ENCODE measurements around the gene FILIP1.

DNA sequence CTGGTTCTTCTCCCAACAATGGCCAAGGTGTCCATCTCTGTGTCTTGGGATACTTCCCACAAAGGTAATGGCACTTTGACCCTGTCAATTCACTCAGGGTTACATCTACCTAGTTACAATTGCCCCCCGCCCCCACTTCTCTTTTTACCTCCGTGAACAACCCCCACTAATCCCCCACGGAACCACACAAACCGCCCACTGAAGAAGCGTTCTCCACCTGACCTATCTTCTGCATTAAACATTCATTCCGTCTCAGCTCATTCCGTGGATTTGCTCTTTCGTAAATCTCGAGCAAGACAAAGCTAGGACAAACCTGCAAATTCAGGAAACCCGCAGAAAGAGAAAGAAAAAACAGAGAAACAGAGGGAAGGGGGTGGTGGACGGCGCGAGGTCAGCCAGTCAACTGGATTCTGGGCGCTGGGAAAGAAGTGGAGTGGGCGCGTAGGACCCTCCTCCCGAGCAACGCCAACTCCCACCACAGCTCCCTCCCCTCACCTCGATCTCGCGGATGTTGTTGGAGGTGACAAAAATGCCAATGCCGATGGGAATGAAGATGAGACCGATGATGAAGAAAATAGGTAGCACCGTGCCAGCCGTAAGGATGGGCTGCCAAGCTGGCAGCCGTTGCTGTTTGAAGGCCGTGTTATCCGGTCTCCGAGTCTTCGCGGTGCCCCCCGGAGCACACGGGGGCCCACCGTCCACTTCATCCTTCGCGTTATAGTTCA is 209.5 kb downstream of the FILIP1 start:
- TF ChIP-seq, protein P1, sequence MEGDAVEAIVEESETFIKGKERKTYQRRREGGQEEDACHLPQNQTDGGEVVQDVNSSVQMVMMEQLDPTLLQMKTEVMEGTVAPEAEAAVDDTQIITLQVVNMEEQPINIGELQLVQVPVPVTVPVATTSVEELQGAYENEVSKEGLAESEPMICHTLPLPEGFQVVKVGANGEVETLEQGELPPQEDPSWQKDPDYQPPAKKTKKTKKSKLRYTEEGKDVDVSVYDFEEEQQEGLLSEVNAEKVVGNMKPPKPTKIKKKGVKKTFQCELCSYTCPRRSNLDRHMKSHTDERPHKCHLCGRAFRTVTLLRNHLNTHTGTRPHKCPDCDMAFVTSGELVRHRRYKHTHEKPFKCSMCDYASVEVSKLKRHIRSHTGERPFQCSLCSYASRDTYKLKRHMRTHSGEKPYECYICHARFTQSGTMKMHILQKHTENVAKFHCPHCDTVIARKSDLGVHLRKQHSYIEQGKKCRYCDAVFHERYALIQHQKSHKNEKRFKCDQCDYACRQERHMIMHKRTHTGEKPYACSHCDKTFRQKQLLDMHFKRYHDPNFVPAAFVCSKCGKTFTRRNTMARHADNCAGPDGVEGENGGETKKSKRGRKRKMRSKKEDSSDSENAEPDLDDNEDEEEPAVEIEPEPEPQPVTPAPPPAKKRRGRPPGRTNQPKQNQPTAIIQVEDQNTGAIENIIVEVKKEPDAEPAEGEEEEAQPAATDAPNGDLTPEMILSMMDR (IDR thresholded peaks at IDR 0.05), result no peak
- no peak for TF ChIP-seq POLR2A (IDR thresholded peaks at IDR 0.05)
